Stimulated activated CD8-positive, alpha-beta memory T cell treated with anti-CD3 and anti-CD28 coated beads, Interleukin-15, amount 100 ng/mL, for 48 hours (primary cell): ENCODE results near the gene MCM8.

ENCODE experiments used
- DNase-seq, 2 donors: peaks; one replicate each; pipeline ENCODE4 v3.0.0-alpha.2; 2020; ENCODE audit warnings: low read depth in 2 of 2

Gene MCM8

GRCh38 chr20:5950271-5951031 is at the start of gene MCM8, which contains the start of gene TRMT6:
Gene MCM8 (plus strand): TSS chr20:5950652. CDS start chr20:5952016, 1,364 bp downstream.
Gene TRMT6 (minus strand): TSS chr20:5950533. CDS start chr20:5950405, 128 bp downstream.
- peak; percentile 96 to 97 for DNase-seq

- no peak for DNase-seq
These were observed 49.5 kb upstream of the MCM8 start for GRCh38 chr20:5900908-5901307.

DNA sequence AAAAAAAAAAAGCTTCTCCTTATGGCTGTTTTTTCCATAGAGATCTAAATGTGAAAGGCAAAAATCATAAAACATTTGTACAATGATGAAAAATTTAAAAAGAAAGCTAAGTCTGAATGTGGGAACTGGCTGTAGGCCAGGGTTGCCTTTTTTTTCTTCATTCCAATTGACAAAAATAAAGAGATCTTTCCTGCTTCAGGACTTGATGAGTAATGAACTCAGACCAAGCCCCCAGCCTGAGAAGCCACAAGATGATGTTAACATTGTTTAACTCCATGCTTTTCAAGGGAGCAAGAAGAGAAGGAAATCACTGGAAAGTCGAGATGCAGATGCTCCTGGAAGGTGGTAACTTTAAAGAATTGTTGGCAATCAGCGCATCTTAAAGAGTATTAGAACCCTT is 41.5 kb upstream of the MCM8 start:
- no peak for DNase-seq

DNA sequence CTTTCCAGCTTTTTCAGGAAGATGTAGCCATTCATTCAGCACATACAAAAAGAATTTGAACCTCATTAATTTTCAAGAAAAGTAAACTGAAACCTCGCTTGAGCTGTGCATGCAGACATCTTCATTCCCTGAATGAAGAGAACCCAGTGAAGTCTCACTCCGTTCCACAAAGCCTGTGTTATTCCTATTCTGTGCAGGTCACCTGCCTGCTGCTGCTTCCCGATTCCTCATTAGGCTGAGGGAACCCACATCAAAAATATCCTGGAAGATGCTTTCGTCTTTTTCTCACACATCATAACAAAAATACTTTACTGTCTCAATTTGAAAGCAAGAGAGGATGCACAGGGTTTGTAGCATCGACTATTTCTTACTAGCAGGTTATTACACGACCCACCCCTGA is 40.3 kb upstream of the MCM8 start:
- DNase-seq = no peak

- no peak for DNase-seq
These were observed 37.3 kb upstream of the MCM8 start for GRCh38 chr20:5913166-5913565.

DNA sequence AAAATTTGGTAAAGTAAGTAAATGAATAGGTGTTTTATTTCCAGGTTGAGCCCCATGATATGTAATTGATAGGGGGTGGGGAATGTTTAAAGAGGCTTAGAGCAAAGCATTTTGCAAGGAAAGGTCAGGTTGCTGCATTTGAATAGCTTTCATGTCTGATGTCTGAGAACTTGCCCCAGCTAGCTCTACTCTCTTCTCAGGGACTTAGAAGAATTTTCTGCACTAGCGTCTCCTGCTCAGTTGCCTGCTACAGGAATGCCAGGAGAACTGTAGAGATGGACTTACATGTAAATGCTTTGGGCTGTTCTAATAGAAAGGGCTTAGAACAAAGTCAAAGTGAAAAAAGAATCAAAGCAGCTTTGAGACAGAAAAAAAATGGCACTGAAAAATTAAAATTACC is 35.6 kb upstream of the MCM8 start:
- no peak for DNase-seq

- DNase-seq = no peak
These were observed 31.4 kb upstream of the MCM8 start for GRCh38 chr20:5918856-5919625.

- no peak for DNase-seq
These were observed 30.6 kb upstream of the MCM8 start for GRCh38 chr20:5919626-5920544.

GRCh38 chr20:5920581-5920980 is 29.9 kb upstream of the MCM8 start:
- DNase-seq = no peak

DNA sequence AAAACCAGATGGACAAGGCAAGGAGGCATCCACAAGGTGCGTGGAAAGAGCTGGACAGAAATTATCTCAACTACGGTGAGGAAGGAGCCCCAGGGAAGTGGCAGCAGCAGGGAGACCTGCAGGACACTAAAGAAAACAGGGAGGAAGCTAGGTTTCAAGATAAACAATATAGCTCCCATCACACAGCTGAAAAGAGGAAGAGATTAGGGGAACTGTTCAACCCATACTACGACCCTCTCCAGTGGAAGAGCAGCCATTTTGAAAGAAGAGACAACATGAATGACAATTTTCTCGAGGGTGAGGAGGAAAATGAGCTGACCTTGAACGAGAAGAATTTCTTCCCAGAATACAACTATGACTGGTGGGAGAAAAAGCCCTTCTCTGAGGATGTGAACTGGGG is 27.0 kb upstream of the MCM8 start:
- DNase-seq = no peak

DNA sequence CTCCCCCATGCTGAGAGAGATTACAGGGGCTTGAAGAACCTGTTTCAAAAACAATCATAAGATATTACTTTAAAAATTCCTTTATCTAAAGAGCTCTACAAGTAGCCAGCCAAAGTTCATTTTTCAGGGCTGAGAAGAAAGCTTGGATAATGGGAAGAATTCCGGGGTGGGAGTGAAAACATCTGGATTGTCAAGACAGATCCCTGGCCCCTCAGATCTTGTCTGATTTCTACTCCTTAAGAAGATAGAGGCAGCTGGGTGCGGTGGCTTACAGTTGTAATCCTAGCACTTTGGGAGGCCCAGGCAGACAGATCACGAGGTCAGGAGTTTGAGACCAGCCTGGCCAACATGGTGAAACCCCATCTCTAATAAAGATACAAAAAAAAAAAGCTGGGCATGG is 24.9 kb upstream of the MCM8 start:
- DNase-seq = no peak

DNA sequence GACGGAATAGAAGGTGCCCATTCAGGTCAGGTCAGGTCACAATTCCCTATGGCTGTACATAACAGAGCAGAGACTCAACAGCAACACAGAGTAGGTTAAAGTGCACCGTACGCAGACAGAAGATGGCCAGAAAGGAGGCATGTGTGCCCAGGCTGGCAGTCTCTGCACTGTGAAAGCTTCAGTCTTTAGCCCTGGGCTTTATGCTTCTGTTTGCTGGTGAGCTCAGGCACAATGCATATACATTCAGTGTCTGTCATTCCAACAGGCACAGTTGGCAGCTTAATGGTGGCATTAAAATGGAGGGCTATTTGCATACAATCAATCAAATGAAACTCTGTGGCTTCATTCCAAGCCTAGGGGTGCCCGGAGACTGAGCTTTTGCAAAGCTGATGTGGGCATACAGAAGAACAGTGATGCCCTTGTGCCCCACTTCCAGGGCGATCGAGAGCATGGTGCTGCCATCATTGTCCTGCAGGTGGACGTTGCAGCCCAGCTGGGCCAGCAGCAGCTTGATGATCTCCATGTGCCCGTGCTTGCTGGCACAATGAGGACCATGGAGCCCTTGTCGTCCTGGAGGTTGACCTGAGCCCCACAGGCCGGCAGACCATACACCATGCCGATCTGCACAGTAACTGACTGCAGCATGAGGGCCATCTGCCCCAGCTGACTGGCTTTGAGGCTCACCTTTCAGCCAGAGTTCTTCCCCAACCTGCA is 22.5 kb upstream of the MCM8 start:
- DNase-seq = no peak

DNA sequence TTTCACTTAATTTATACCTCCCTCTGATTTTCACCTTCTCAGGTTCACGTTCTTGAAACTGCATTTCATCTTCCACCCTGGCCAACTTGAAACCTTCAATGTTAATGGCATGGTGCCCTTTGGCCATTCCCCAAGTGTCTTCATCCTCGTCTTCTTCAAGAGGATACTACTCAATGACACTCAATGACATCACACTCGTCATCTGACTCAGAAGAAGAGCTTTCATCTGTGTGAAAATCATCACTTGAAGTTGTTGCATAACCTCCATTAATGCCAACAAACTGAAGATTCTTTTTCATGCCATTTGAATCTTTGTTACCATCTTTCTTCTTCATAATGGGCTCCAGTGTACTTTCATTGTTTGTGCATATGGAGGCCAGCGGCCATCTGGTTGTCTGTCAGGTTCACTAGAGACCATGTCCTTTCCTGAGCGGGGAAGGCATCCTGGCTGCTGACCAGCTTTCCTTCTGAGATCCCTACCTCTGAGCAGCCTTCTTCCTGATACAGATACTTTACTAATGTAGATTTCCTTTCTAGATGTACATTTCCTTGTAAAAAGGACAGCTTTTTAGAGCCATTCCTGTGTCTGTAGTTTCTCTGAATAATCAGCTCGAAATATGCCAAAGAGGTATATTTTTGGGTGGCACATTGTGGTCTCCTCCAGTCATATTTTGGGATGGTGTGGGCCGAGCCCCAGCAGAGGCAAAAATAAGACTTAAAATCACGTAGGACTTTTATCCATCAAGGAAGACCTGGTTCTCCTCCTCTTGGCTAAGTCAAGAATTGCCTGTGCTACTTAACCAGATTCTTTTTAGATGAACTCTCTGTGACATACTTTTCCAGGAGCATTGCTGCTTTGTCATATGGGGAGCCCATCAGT is 21.4 kb upstream of the MCM8 start:
- DNase-seq = no peak

DNA sequence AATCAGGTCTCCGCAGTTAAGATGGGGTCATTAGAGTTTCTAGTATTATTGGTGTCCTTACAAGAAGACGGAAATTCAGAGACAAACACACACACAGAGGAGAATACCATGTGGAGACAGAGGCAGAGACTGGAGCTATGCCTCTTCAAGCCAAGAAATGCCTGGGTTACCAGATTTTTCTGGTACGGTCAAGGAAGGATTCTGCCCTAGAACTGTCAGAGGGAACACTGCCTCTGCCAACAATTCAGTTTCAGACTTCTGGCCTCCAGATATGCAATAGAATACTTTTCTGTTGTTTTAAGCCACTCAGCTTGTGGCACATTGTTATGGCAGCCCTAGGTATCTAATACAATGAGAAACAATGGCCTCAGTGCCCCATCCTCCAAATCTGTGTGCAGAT is 19.0 kb upstream of the MCM8 start:
- no peak for DNase-seq

GRCh38 chr20:5932796-5933195 is 17.7 kb upstream of the MCM8 start:
- no peak for DNase-seq

DNA sequence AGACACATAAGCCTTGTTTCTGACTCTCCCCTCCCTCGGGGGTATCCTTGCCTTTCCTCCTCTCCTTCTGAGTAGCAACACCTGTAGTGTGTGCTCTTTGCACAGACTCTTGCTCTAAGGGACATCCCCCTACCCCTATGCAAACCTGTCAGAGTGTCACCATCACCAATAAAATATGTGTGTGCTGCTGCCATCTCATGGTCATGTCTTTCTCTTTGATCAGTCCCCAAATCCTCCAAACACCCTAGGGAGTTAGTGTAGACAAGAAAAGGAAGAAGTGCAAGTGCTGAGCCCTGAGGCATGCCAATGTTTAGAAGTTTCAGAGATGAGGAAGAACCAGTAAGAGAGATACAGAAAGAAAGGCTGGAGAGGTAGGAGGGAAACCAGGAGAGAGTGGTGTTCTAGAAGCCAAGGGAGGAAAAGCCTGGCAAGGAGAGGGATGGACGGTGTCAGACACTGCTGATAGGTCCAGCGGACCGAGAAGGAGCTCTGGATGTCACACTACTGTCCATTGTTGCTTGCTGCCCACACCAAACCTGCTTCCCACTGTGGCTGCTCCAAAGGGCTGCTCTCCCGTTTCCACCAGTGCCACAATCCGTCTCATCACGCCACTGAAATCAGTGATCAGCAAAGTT is 16.5 kb upstream of the MCM8 start:
- no peak for DNase-seq

DNA sequence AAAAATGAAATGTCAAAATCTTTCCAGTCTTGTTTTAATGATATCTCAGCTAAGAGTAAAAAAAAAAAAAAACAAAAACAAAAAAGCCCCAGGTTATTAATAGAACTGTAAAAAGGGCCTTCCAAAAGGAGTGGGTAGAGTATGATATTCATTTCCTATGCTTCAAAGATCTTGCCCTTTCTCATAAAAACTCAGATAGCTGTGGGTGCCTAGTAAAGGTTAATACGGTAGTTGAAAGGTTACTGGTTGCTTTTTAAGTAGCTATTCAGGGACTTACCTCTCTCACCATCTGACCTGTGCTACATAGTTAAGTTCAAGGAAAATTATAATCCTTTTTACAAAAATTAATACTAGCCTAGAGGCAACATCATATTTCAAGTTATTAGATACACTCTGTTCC is 15.1 kb upstream of the MCM8 start:
- DNase-seq = no peak

DNA sequence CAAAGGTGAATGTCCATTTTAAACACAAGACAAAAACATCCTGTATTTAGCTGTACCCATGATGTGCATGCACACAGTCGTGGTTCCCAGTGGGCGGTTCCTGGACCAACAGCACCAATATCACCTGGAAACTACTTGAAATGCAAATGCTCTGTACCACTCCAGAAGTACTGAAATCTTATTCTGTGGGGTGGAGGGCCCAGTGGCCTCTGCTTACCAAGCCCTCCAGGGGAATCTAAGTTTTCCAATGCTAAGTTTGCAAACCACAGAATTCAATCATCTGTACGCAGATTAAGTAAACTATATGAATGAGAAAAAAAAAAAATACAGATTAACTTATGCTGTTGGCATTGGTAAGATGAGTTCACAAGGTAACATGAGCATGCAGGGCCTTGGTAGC is 14.2 kb upstream of the MCM8 start:
- no peak for DNase-seq

- no peak for DNase-seq
These were observed 11.9 kb upstream of the MCM8 start for GRCh38 chr20:5938456-5939029.

GRCh38 chr20:5945963-5946362 is 4.5 kb upstream of the MCM8 start:
- no peak for DNase-seq
